D721Med (cell line): ENCODE data around the gene UBE2Q2.
"Not testable (repeated sequence)": the region's sequence is repeated elsewhere in the genome, so short reads cannot be mapped to it uniquely, and the experiment has no call there.

Source experiments
- DNase-seq: peaks from one replicate; pipeline ENCODE4 v3.0.0; 2011; ENCODE audit warnings: low spot score; ENCODE audit not compliant: insufficient read length
- FAIRE-seq: peaks from 2 replicates; lab custom pipeline; 2011; peaks lifted over from hg19 to GRCh38; lab: Jason Lieb, UNC
- CTCF ChIP-seq: IDR thresholded peaks from 2 replicates; pipeline ENCODE4 v1.5.1; 2012; ENCODE audit warnings: mild to moderate bottlenecking, control low read depth; ENCODE audit not compliant: insufficient read depth; ENCODE audit errors: missing control alignments

Gene UBE2Q2

GRCh38 chr15:75842722-75843677 is at the start of gene UBE2Q2:
Gene UBE2Q2 (plus strand): TSS chr15:75843447. CDS start chr15:75843667, 220 bp downstream.
- FAIRE-seq (no peak), DNase-seq (peak; percentile 68)
- TF ChIP-seq CTCF: no peak

GRCh38 chr15:75796321-75796720 is 46.9 kb upstream of the UBE2Q2 start:
- FAIRE-seq (no peak), DNase-seq (no peak)
- no peak for TF ChIP-seq CTCF

GRCh38 chr15:75797146-75797545 is 46.1 kb upstream of the UBE2Q2 start:
- DNase-seq, FAIRE-seq: not testable (repeated sequence)

- no peak for TF ChIP-seq CTCF
- FAIRE-seq (no peak), DNase-seq (no peak)
Observed at GRCh38 chr15:75799190-75799589, 44.1 kb upstream of the UBE2Q2 start.

- DNase-seq, FAIRE-seq: not testable (repeated sequence)
Observed at GRCh38 chr15:75800409-75800808, 42.8 kb upstream of the UBE2Q2 start.

- FAIRE-seq (no peak), DNase-seq (peak; percentile 60)
- peak; percentile 58 for TF ChIP-seq CTCF
Observed at GRCh38 chr15:75801859-75802593, 41.2 kb upstream of the UBE2Q2 start.

- not testable (repeated sequence) for FAIRE-seq, DNase-seq
Observed at GRCh38 chr15:75807486-75807885, 35.8 kb upstream of the UBE2Q2 start.

GRCh38 chr15:75808009-75808408 is 35.2 kb upstream of the UBE2Q2 start:
- not testable (repeated sequence) for FAIRE-seq, DNase-seq

GRCh38 chr15:75808563-75808962 is 34.7 kb upstream of the UBE2Q2 start:
- no peak for FAIRE-seq
- DNase-seq: no peak
- no peak for TF ChIP-seq CTCF
